Activated CD4-positive, alpha-beta T cell treated with anti-CD3 and anti-CD28 coated beads for 36 hours (primary cell): ENCODE measurements around the gene SLC9C2. TPM values are rescaled to one million over a fixed set of nuclear protein-coding genes. Genes with fewer than 3 reads are reported as not detected.
"Not testable (repeated sequence)": the region's sequence is repeated elsewhere in the genome, so short reads cannot be mapped to it uniquely, and the experiment has no call there.

Experiments
- ATAC-seq: fragments of 200-7000 bp; cut with Tn5 transposase; one replicate; pipeline ENCODE4 v1.10.0; 2021; ENCODE audit warnings: mild to moderate bottlenecking, moderate library complexity
- CTCF ChIA-PET: fragments of 350-600 bp; sonication (Branson Sonifier 250); formaldehyde crosslinking; loops from one replicate; lab custom pipeline; 2021; ENCODE audit warnings: antibody characterized with exemption; lab: Charles Lee
- POLR2A ChIA-PET: fragments of 350-600 bp; sonication (Branson Sonifier 250); formaldehyde crosslinking; loops from one replicate; lab custom pipeline; 2021; ENCODE audit warnings: antibody characterized with exemption, inconsistent platforms; lab: Charles Lee
- DNase-seq: peaks from one replicate; pipeline ENCODE4 v3.0.0-alpha.2; 2020
- H3K27ac Mint-ChIP-seq: one replicate; pipeline ENCODE4 v1.8.0; 2021; ENCODE audit warnings: mixed read lengths
- H3K27me3 Mint-ChIP-seq: one replicate; pipeline ENCODE4 v1.8.0; 2021; ENCODE audit warnings: mixed read lengths
- H3K36me3 Mint-ChIP-seq: one replicate; pipeline ENCODE4 v1.8.0; 2021; ENCODE audit warnings: low read depth, mixed read lengths
- H3K4me1 Mint-ChIP-seq: one replicate; pipeline ENCODE4 v1.8.0; 2021; ENCODE audit warnings: mixed read lengths
- H3K4me3 Mint-ChIP-seq: one replicate; pipeline ENCODE4 v1.8.0; 2021; ENCODE audit warnings: mild to moderate bottlenecking, moderate library complexity, mixed read lengths
- H3K9me3 Mint-ChIP-seq: one replicate; pipeline ENCODE4 v1.8.0; 2021; ENCODE audit warnings: low read depth, mixed read lengths
- intact Hi-C, 2 experiments: fragments of 100-400 bp; cut with DNase I in 1 of 2; cut with micrococcal nuclease in 1 of 2; formaldehyde crosslinking; loops; one replicate each; pipeline versions ENCODE4 v1.14.2 to v1.15.1; 2022 to 2024; cut with DNase I, micrococcal nuclease
- total RNA-seq, 2 experiments: library from RNA; stranded (reverse); gene quantifications; one replicate each; pipeline ENCODE4 v1.2.3, GENCODE V29; 2021

Gene SLC9C2, protein sequence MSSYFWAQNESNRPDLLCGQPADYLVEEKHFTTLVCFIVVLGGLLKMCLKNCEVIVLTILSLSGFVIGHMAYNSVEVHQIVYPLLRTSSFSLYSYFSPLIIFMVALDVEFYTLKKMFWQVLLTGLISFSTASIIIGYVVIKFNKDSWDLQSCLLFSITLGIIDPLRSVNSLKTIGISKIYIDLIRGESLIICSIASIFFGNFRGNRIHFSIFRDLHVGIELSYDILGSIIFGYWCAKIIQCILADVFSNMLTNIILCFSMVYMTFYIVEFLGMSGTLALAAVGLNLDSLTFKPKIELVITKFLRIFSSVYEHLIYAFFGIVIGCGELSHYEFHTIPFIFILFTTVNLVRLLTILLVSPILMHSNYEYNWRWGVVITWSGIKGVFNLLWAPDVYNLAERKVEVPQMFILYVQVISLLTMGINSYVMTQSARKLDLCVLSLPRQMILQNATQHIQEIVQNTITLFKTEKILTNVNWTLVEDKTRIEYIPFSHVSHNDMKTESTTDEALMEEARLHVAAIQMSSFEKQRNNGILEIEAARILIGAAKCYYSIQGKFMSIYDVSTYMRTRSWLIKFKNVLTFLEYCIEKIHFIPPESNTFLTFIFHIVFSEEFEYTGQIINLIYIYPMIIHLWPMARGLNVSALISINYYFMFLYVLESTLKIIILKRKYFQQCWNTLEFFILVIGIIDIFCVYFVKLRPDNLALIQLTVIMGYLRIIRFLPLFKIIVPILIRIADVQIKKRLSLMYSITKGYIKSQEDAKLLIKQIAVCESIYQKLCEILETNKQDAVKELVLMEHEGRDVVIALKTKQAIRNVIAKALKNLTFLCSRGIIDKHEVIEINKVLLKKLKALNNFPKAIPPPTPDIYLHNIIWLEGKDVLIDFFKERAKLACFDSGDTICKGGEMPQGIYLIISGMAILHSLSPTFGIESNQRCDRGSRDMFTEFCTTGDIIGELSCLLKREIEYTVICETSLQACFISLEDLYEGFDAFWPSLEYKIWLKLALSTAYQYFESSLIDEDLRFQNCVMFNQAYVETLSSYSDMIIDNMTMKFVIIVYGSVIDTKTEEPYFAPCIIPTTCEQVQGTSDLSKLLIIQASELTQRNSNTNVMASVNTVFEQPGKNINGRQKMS
- not detected for total RNA-seq

DNA sequence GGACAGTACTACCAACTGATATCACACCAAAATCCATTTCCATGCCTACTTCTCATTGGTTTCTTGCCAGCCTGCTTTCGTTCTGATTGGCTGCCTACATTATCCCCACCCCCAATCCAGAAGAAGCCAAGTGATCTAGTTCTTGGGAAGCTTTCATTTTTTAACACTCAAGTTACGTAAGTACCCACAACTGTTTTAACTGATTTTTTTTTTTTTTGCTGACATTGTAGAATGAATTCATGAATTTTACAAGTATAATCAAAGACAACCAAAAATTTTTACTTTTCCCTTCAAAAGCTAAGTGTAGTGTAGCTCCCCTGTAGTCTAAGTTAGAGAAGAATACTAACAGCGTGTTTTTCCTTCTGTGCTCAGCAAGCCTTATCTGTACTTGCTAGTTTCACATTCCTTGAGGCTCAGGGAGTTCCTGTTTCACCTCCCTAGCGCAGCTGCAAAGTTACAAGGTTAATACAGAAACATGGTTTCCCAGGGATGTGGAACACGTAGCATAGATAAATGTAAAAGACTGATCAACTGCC is at the start of gene SLC9C2:
TSS of gene SLC9C2 (minus strand) at position 17 of the 536 bp plus-strand sequence. CDS start 1,296 bp downstream, outside the sequence.
- intact Hi-C loops = no loop called here
- no peak for DNase-seq
- Mint-ChIP-seq H3K36me3 (no peaks in the 10 kb centered on the region), H3K27ac (no peak within 1 kb of the TSS), H3K4me1 (no peaks in the 10 kb centered on the region), H3K4me3 (no peak within 1 kb of the TSS), H3K9me3 (no peaks in the 10 kb centered on the region), H3K27me3 (peaks cover 3% of the 10 kb centered on the region)
- ChIA-PET POLR2A (no interaction called here), CTCF (interaction anchor here (0.9 kb wide), 1 partner anchor 172 kb away, joined by 3 read pairs; no protein-coding TSS in a partner anchor)
- no peak for ATAC-seq

DNA sequence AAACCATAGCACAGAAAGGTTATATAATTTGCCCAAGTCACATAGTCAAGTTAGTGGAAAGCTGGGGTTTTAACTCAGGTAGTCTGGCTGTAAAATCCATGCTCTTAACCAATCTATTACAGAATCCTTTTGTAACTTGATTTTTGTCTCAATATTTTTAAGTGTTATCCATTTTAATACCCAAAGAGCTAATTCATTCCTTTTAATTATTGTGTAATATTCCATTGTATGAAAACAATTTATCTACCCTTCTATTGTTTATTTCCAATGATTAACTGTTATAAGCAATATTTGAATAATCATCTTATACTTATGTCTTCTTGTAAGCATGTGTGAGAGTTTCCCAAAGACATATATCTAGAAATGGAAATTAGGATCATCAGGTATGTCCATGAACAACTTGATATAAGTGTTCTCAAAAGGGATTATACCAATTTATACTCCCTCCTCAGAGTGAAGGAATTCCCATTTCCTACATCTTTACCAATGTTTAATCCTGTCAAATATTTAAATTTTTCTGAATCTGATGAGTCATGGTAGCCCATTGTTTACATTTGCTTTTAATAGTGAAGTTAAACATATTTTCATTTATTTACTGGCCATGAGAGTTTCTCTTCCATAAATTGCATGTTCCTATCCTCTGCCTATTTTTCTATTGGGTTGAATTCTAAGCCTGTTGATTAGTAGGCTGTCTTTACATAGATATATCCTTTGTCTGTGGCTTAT is 46.2 kb upstream of the SLC9C2 start:
- no peak overlapping the region for H3K27ac Mint-ChIP-seq
- DNase-seq = no peak

DNA sequence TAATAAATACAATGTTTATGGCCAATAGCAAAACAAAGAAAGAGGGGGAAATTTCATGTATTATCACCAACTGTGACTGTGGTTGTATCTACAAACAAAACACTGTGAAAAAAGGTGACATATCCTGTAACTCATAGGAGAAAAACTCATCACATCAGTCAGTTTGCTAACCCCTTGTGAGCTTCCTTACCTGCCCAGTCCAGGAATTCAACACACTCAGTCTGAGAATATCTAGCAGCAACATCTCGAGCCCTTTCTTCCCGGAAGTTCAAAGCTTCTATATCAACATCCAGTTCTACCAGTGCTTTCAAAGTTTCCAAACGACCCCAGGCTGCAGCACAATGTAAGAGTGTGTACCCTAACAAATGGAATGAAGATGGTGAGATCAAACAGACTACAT is 43.8 kb upstream of the SLC9C2 start:
- CTCF ChIA-PET = interaction anchor here (1.0 to 1.5 kb wide), 2 partner anchors 42 to 217 kb away, joined by 3 read pairs; no protein-coding TSS in a partner anchor
- Mint-ChIP-seq H3K4me3 (no peak overlapping the region), H3K27me3 (no peaks in the 10 kb centered on the region), H3K9me3 (no peaks in the 10 kb centered on the region), H3K36me3 (no peaks in the 10 kb centered on the region), H3K27ac (no peak overlapping the region), H3K4me1 (no peaks in the 10 kb centered on the region)
- DNase-seq (no peak), ATAC-seq (no peak)
- intact Hi-C loops = loop anchor here in 1 of 2 experiments (10.0 kb wide), 1 partner anchor 62 kb away; no protein-coding TSS in a partner anchor
- POLR2A ChIA-PET = no interaction called here

More for the DNA sequence above, 46.2 kb upstream of the SLC9C2 start:
- CTCF ChIA-PET = no interaction called here
- intact Hi-C loops = loop anchor here in 1 of 2 experiments (10.0 kb wide), 1 partner anchor 64 kb away; no protein-coding TSS in a partner anchor
- no peak for ATAC-seq
- Mint-ChIP-seq H3K36me3 (no peaks in the 10 kb centered on the region), H3K4me1 (no peaks in the 10 kb centered on the region), H3K27me3 (no peaks in the 10 kb centered on the region), H3K4me3 (no peak overlapping the region), H3K9me3 (no peaks in the 10 kb centered on the region)
- POLR2A ChIA-PET = no interaction called here

DNA sequence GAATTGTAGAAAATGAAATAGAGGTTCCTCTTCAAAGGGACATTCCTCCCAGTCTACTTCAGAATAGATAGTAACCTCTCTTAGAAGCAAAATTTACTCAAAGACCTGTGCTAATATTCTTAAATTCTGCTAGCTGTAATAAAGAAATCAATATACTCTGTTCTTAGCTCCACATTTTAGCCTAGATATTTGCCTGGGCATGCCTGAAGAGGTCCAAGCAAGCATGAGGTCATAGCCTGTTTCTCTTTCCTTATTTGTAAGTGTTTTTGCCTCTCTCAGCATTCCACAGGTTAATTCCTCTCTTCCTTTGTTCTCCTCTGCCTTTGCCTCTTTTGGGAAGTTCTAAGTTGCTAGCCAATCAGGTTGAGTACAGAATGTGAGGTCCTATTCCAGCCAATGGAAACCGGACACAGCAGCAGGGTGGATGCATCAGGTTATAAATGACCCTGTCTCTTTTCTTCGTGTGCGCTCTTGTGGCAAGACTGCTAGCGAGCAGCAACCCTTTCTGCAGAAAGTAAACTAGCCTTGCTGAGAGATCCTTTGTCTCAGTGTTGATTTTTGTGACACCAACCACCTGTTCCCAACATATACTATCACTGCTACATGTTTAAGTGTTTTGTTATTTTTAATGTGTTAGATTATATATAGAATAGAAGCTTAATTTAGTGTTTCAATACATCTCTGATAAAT is 39.7 kb upstream of the SLC9C2 start:
- H3K36me3 Mint-ChIP-seq, CTCF ChIA-PET, H3K27ac Mint-ChIP-seq, H3K27me3 Mint-ChIP-seq, H3K4me1 Mint-ChIP-seq, H3K4me3 Mint-ChIP-seq, POLR2A ChIA-PET, H3K9me3 Mint-ChIP-seq, DNase-seq, ATAC-seq: not testable (repeated sequence)
- intact Hi-C loops = loop anchor here in 1 of 2 experiments (10.0 kb wide), 1 partner anchor 58 kb away; no protein-coding TSS in a partner anchor

DNA sequence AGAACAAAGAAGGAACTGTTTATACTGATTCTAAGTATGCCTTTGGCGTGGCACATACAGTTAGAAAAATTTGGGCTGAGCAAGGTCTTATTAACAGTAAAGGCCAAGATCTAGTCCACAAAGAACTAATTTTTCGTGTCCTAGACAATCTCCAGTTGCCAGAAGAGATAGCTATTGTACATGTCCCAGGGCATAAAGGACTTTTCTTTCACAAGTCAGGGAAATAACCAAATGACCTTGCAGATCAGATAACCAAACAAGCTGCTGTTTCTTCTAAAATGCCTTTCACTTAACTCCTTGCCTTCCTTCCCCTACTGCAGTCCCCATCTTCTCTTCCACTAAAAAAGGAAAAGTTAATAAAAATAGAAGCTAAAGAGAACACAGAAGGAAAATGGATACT is 36.2 kb upstream of the SLC9C2 start:
- no peaks in the 10 kb centered on the region for H3K4me1 Mint-ChIP-seq
- H3K27ac Mint-ChIP-seq = no peak overlapping the region
- POLR2A ChIA-PET = no interaction called here
- no peak for DNase-seq
- H3K4me3 Mint-ChIP-seq = no peak overlapping the region
- intact Hi-C loops = no loop called here
- no peak for ATAC-seq
- no peaks in the 10 kb centered on the region for H3K36me3 Mint-ChIP-seq
- H3K27me3 Mint-ChIP-seq = peaks cover 2% of the 10 kb centered on the region
- H3K9me3 Mint-ChIP-seq = peaks cover 2% of the 10 kb centered on the region
- CTCF ChIA-PET = interaction anchor here (0.6 to 0.7 kb wide), 2 partner anchors 47 to 148 kb away, joined by 3 read pairs; no protein-coding TSS in a partner anchor

DNA sequence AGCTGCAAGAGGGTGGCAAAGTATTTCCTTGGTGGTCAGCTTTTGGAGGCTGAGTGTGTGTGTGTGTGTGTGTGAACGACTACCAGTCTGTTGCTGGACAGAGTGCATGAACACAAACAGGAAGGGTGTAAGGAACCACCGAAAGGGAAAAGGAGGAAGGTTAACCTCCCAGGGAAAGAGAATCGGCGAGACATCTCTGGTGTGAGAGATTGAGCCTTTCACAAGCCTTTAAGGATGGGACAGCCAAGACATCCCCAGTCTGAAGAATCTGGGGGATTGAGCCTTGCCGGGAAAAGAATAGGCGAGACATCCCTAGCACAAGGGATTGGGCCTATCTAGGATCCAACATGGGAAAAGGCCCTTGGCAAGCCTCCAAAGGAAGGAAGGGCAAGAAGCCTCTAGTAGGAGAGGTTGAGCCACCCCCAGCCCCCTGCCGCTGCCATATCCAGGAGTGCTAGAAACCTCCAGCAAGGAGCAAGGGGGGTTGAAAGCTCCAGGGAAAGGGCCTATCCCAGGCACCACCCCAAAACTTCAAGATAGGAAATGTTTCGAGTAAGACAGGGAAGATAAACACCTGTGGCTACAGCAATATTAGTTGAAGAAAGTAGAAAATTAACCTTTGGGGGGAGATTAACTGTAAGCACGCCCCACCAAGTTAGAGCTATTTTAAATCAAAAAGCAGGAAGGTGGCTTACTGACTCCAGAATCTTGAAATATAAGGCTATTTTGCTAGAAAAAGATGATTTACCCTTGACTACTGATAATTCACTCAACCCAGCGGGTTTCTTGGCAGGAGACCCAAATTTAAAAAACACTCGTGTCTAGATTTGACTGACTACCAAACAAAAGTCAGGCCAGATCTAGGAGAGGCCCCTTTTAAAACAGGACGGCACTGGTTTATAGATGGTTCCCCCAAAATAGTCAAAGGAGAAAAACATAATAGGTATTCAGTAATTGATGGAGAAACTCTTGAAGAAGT is 35.5 kb upstream of the SLC9C2 start:
- peaks cover 2% of the 10 kb centered on the region for H3K27me3 Mint-ChIP-seq
- ChIA-PET CTCF (interaction anchor here (0.7 kb wide), 1 partner anchor 148 kb away, joined by 3 read pairs; no protein-coding TSS in a partner anchor), POLR2A (no interaction called here)
- no peak for ATAC-seq
- H3K27ac Mint-ChIP-seq = no peak overlapping the region
- intact Hi-C loops = no loop called here
- no peak overlapping the region for H3K4me3 Mint-ChIP-seq
- no peaks in the 10 kb centered on the region for H3K4me1 Mint-ChIP-seq
- no peaks in the 10 kb centered on the region for H3K36me3 Mint-ChIP-seq
- DNase-seq = no peak
- peaks cover 2% of the 10 kb centered on the region for H3K9me3 Mint-ChIP-seq

DNA sequence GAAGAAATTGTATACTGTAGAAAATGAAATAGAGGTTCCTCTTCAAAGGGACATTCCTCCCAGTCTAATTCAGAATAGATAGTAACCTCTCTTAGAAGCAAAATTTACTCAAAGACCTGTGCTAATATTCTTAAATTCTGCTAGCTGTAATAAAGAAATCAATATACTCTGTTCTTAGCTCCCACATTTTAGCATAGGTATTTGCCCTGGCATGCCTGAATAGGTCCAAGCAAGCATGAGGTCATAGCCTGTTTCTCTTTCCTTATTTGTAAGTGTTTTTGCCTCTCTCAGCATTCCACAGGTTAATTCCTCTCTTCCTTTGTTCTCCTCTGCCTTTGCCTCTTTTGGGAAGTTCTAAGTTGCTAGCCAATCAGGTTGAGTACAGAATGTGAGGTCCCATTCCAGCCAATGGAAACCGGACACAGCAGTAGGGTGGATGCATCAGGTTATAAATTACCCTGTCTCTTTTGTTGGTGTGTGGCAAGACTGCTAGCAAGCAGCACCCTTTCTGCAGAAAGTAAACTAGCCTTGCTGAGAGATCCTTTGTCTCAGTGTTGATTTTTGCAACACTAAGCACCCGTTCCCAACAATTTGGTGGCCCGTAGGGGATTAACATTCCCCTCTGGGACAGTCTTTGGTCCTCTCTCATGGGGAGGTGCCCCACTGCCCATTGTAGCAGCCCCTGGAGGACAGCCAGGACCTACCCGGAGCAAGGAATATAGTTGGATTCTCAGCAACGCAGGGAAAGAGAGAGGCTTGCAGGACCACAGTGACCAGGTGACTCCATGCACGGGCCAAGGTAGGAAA is 34.6 kb upstream of the SLC9C2 start:
- H3K27me3 Mint-ChIP-seq, intact Hi-C loops, DNase-seq, ATAC-seq, H3K4me1 Mint-ChIP-seq, H3K36me3 Mint-ChIP-seq, CTCF ChIA-PET, H3K27ac Mint-ChIP-seq, H3K9me3 Mint-ChIP-seq, POLR2A ChIA-PET, H3K4me3 Mint-ChIP-seq: not testable (repeated sequence)

DNA sequence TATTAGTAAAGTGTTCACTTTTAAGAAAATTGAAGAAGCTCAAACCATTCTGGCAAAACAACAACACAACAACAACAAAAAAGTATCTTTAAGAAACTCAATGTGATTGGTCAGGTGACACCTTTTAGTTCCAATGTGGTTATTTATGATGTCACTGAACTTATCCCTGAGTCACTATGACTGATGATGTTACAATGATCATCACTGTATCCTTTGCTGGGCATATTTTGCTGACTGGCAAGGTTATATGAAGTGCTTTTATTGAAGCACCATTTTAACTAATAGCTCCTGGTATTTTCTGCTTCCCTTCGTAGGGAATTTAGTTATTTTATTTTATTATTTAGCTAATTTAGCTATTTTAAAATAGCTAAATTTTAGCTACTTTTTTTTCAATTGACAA is 32.2 kb upstream of the SLC9C2 start, which contains the start of gene TEX50:
TSS of gene TEX50 (plus strand) at position 223 of the 400 bp plus-strand sequence. CDS start 184 bp downstream, outside the sequence.
- intact Hi-C loops = no loop called here
- DNase-seq (no peak), ATAC-seq (no peak)
- Mint-ChIP-seq H3K36me3 (no peaks in the 10 kb centered on the region), H3K4me1 (no peaks in the 10 kb centered on the region), H3K27me3 (peaks cover 2% of the 10 kb centered on the region), H3K4me3 (no peak within 1 kb of the TSS), H3K9me3 (peaks cover 2% of the 10 kb centered on the region), H3K27ac (no peak within 1 kb of the TSS)
- CTCF ChIA-PET = interaction anchor here (1.0 kb wide), 1 partner anchor 10 kb away, joined by 4 read pairs; no protein-coding TSS in a partner anchor
- POLR2A ChIA-PET = no interaction called here

DNA sequence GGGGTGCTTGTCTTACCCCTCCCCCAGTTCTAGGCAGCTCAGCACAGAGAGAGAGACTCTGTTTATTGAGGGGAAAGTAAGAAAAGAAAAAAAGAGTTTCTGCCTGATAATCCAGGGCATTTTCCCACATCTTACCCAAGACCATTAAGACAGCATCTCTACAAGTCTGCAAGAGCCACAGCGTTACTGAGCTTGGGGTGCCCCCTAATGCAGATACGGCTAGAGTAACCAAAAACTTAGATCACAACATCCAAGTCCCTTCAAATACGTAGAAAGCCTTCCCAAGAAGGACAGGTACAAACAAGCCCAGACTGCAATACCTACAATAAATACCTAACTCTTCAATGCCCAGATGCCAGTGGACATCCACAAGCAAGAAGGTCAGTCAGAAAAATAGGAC is 26.0 kb upstream of the SLC9C2 start:
- Mint-ChIP-seq H3K4me1 (no peaks in the 10 kb centered on the region), H3K9me3 (no peaks in the 10 kb centered on the region), H3K27me3 (peaks cover 2% of the 10 kb centered on the region), H3K36me3 (no peaks in the 10 kb centered on the region), H3K27ac (no peak overlapping the region), H3K4me3 (no peak overlapping the region)
- ATAC-seq (no peak), DNase-seq (no peak)
- ChIA-PET CTCF (interaction anchor here (0.7 to 0.8 kb wide), 2 partner anchors 27 to 371 kb away, joined by 3 read pairs; no protein-coding TSS in a partner anchor), POLR2A (no interaction called here)
- intact Hi-C loops = no loop called here
